Measurements from ENCODE around the gene SPINT2.
A peak's percentile ranks its signal among the peaks of the same experiment; 100 is the strongest.
"Not testable (repeated sequence)": the region's sequence is repeated elsewhere in the genome, so short reads cannot be mapped to it uniquely, and the experiment has no call there.

The SPINT2 gene

DNA sequence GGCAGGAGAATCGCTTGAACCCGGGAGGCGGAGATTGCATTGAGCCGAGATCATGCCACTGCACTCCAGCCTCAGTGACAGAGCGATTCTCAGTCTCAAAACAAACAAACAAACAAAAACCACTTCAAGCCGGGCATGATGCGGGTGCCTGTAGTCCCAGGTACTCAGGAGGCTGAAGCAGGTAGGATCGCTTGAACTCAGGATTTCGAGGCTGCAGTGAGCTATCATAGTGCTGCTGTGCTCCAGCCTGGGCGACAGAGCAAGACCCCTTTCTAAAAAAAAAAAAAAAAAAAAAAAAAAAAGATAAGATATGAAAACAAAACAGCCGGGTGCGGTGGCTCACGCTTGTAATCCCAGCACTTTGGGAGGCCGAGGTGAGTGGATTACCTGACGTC, 21.1 kb upstream of the SPINT2 start:
- FAIRE-seq = no peak

DNA sequence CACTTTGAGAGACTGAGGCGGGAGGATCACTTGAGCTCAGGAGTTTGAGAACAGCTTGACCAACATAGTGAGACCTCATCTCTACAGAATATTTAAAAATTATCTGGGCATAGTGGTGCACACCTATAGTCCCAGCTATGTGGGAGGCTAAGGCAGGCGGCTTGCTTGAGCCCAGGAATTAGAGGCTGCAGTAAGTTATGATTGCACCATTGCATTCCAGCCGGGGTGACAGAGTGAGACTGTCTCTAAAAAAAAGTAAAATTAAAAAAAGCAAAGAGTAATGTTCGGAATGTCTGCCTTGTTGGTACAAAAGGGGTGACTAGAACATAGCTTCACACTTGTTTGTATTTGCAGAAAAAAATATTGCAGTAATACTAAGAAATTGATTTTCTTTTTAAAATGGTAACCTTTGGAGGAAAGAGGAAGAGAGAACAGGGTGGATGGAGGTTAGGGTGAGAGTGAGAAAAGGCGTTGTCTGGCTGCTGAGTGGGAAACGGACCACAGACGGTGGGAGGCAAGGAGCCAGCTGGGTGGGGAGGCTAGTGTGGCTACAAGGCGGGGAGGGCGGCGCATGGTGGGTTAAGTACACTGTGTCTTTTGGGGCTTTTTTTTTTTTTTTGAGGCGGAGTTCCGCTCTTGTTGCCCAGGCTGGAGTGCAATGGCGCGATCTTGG, 18.4 kb upstream of the SPINT2 start:
- FAIRE-seq = no peak

DNA sequence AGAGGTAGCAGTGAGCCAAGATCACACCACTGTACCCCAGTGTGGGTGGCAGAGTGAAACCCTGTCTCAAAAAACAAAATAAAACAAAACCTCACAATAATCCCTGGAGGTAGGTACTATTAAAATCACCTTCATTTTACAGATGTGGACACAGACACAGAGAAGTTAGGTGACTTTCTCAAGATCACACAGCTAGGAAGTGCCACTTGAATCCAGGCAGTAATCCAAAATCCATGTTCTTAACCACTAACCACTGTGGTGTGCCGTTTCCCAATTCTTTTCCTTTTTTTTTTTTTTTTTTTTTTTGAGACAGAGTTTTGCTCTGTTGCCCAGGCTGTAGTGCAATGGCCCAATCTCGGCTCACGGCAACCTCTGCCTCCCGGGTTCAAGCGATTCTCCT, 17.2 kb upstream of the SPINT2 start:
- no peak for FAIRE-seq

DNA sequence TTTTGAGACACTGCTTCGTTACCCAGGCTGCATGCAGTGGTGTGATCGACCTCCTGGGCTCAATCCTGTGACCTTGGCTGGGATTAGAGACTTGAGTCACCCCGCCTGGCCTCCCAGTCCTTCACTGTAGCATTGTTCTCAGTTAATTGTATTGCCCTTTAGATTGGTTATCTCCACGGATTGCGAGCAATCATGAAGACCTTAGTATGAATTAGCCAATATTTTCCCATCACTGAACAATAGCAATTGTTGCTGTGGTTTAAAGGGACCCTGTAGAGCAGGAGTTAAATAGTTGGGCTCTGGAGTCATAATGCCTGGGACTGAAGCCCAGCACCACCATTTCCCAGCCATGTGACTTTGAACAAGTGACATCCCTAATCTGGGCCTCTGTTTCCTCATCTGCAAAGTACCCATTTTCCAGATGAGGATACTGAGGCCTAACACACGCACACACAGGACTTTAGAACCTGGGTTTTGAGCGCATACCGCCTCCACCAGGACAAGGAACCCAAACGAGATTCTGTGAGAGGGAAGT, 16.6 kb upstream of the SPINT2 start:
- FAIRE-seq = peak; percentile 60

DNA sequence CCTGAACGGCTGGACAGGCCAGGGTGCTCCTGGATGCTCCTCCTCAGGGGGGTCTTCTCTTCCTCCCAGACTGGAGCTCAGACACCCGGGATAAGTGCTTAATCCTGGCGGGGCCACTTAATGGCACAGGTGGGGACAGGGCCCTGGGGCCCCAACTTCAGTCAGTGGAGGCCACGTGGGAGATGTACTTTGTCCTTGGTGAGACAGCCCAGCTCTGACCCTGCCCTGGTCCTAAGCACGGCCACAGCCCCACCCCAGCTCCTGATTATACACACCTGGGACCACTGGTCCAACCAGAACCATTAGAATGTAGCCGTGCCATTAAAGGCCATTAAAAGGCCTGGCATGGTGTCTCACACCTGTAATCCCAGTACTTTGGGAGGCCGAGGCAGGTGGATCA, 16.0 kb upstream of the SPINT2 start:
- FAIRE-seq = no peak

DNA sequence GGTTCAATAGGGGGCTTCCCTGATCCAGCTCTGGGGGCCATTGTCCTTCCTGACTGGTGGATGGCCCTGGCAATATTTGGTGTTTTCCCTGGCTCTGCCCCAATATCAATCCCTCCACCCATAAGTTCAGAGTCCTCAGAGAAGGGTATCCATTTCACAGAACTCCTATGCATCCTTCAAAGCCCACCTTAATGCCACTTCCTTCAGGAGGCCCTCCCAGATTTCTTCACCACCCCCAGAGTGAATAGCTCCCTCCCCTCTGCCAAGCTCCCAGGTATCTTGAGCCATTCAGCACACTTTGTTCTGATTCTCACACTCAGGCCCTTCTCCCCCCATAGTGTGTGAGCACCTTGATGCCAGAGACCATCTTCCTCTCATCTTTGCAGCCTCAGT, 13.9 kb upstream of the SPINT2 start:
- FAIRE-seq = no peak

DNA sequence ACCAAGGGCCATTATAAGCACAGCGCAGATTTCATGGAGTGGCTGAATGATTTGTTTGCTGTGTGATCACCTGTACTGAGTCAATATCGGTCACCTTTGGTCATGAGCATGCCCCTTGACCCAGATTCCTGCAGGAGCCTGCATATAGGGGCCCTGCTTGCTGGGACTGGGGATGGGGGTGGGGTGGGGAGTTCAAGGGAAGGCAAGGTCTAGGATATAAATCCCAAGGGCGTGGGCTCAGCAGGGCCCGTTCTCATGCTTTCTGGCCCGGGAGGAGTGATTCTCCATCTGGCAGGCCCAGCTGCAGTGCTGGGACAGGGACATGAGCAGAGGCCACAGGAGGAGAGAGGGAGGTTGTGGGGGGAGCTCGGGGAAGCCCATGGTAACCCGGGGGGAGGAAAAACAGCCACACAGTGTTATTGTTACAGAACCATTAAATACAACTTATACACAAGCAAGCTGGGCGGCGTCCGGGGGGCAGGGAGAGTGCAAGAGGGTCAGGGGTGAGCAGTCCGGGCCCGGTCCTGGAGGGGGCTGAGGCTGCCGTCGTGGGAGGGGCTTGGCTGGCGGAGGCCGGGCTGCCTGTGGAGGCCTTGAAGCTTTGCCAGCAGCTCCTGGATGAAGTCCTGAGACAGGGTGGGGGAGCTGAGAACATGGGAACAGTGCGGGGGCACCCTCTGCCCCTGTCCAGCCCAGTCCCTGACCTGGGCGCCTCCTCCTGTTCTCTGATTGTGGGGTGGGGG, 13.4 kb upstream of the SPINT2 start:
- no peak for FAIRE-seq

DNA sequence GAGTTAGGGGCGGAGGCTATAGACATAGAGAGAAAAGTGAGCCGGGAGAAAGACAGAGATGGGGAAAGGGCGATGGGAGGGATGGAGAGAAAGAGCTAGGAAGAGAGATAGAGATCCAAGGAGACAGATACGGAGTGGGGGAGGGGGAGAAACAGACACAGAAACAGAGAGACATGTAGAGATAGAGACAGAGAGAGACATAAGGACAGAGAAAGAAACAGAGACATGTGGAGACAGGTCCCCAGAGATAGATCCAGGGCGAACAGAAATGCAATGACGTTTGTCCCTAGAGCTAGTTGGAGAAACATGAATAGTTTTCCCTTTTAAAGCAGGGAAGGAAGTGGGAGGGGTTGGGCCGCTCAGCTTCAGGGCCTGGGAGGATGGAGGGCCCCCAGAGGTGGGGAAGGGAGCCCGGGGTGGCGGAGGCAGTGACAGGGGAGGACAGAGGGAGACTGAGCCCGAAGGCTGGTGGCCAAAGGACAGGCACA, 12.8 kb upstream of the SPINT2 start:
- FAIRE-seq = no peak

DNA sequence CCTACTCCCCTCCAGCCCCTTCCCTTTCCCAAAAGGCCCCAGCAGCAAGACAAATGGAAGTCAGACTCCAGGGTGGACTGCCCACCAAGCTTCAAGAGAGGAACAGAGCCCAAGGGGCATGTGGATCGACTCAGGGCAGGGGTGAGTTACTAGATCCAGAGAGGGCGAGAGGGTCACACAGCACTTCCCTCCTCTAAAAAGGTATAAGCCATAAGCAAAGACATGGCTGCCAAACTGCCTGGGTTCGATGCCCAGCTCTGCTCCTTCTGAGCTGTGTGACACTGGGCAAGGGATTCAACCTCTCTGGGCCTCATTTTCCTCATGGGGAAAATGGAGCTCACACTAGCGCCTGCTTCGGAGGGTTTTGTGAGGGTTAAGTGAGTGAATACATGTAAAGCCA, 12.0 kb upstream of the SPINT2 start:
- no peak for FAIRE-seq

DNA sequence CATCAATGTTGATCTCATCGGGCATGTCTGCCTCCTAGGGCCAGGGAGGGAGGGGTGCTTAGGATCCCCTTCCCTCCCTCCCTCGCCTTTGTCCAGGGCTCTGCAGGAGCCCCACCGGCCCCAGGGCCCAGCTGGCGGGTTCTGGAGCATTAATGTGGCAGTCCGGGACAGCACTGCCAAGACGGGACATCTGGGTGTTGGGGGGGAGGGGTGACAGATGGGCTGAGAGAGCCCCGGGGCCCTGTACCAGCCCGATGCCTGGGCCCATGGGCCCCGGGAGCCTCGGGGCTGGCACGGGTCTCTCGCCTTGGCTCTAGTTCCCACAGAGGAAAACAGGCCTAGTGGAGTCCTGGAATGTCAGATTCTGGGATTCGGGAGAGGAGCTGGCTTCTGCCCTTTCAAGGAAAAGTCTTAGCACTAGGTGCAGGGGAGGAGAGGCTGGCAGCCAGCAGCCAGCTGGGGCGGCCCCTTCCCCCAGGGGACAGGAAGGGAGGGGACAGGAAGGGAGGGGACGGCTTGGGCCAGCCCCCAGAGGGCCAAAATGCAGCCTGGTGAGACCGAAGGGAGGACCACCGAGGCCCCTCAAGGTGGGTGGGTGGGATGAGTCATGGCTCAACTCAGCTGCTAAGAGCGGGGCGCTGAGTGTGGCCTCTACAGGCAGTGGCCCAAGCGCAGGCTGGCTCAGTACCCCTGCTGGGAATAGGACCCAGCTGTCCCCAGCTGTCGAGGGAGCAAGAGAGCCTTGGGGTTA, 11.3 kb upstream of the SPINT2 start:
- no peak for FAIRE-seq

DNA sequence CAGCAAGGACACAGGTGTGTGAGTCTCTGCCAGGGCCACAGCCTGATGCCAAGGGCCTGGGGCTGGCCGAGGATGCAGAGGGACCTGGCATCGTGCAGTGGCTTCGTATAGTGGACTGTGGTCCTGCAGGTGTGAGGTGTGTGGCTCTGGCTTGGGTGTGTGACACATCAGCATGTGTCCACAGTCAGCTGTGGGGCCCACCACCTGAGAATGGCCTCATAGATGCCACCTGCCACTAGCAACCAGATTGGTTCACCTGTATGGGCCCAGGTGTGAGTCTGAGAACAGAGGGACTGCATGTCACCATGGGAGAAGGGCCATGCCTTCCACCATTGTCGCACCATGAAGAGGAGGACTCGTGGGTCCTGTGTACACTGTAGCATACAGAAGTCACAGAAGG, 10.6 kb upstream of the SPINT2 start:
- FAIRE-seq = no peak

DNA sequence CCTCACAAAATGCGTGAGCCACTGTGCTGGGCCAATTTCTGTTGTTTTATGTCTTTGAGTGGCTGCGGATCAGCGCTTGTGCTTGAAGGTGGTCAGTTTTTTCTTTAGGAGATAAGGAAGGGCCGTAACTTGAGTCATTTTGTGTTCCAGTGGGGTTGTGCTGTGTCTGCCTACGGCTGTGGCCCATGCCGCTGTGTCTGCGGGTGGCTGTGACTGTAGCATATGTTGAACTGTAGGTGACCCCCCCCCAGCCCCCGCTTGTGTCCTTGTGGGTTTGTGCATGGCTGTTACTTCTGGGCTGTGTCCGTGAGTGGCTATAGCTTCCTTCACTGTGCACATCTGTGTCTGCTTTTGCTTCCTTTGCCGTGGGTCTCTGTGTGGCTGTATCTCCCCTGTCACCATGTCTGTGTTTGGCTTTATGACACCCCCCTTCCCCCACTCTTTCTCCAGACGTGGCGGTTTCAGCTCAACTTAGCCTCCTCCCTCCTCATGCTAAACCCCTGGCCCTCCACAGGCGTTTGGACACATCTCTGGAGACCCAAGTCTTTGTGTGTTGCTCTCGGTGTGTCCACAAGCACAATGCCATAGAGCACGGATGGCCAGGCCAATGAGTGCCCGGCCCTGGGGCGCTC, 8.9 kb upstream of the SPINT2 start:
- no peak for FAIRE-seq

DNA sequence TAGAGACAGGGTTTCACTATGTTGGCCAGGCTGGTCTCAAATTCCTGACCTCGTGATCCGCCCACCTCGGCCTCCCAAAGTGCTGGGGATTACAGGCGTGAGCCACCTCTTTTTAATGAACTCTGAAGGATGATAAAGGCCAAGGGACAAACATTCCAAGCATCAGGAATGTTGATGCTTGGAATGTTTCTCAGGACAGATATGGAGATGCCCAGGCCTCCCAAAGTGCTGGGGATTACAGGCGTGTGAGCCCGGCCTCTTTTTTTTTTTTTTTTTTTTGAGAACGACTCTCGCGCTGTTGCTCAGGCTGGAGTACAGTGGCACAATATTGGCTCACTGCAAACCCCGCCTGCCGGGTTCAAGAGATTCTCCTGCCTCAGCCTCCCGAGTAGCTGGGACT, 2.4 kb upstream of the SPINT2 start:
- FAIRE-seq = not testable (repeated sequence)

DNA sequence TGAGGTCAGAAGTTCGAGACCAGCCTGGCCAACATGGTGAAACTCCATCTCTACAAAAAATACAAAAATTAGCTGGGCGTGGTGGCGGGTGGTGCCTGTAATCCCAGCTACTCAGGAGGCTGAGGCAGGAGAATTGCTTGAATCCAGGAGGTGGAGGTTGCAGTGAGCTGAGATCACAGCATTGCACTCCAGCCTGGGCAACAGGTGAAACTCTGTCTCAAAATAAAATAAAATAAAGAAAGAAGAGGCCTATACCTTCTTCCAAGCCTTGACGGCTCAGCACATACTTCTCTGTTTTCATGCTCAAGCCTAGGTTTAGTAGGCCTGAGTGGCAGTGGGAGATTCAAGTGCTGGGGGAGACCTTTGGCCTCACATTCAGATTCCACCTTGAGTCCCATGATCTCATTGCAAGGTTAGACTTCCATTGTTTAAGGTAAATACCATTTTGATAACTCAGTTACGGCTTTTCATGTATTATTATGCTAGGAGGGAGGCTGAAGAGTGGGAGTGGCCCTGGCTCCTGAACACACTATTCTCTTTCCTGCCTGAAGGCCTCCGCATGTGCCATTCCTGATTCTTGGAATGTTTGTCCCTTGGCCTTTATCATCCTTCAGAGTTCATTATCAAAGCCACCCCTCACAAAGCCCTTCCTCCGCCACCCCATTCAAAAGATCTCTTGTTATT, 1.6 kb upstream of the SPINT2 start:
- no peak for FAIRE-seq

DNA sequence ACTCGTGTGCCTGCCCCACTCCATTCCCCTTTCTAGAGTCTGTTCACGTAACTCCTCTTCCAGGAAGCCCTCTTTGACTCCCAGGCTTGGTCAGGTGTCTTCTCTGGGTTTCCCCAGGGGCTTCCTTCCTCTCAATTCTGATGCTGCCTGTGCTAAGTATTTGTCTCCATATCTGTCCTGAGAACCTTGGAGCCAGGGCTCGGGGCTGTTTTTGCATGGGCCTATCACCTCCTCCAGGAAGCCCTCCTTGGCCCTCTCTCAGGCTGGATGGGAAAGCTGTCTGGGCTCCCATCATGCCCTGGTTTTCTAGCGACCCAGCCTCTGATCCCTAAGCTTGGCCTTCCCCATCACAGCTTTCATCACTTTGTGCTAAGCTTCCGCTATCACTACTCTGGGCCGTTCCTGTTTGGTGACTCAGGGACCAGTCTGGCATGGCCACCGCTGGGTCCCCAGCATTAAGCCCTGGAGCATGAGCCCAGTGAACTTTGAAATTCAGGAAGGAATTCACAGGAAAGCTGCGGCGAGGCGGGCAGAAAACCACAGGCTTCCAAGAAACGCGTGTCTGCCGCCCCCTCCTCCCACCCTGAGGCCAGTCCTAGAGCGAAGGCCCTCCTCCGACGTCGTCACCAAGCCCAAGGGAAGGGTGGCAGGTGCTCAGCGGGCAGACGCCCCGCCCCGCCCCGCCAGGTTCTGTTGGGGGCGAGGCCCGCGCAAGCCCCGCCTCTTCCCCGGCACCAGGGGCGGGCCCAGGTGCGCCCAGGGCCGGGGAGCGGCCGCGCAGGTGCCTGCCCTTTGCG, 486 bp upstream of the SPINT2 start:
- FAIRE-seq = no peak

DNA sequence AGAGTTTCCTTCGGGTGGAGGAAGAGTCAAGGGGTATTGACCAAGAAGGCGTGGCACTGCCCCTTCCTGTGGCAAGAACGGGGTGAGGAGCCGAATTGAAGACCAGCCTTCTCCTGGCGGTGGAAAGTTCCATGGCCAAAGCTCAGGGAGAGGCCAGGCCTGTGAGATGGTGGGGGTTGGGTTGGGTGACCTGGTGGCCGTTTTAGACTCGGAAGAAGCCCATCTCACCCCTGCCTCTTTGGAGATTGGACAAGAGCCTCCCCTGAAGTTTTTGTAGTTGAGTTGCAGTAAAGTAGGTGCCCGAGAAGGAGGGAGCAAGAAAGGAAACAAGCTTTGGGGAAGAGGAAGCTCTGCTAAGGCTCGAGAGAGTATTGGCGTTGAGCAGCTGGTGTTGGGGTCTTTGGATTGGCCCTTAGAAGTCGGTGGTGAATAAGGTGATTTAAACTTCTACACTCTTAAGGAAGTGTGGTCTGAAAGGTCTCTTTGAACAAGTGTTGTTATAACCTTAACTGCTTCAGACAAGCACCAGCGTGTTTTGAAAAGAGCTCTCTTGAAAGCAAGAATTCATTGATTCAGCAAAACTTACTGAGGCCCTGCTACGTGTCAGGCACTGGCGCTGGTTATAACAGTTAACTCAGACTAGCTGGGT, 964 bp downstream of the SPINT2 start:
- FAIRE-seq = peak; percentile 3

DNA sequence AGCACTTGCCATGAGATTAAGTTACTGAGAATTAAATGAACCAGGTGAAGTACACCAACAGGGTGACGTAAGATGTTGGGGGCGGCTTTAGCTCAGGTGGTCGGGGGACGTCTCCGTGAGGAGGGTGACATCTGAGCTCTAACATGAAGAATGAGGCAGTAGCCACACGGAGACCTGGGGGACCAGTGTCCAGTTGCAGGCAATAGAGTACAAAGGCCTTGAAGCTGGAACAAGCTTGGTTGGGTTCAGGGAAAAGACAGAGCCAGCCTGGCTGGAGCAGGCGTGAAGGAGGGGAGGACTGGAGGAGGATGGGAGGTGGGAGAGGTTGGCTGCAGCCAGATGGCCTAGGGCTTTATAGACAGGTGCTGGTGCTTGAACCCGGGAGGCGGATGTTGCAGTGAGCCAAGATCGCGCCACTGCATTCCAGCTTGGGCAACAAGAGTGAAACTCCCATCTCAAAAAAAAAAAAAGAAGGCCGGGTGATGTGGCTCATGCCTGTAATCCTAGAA, 1.6 kb downstream of the SPINT2 start:
- no peak for FAIRE-seq

DNA sequence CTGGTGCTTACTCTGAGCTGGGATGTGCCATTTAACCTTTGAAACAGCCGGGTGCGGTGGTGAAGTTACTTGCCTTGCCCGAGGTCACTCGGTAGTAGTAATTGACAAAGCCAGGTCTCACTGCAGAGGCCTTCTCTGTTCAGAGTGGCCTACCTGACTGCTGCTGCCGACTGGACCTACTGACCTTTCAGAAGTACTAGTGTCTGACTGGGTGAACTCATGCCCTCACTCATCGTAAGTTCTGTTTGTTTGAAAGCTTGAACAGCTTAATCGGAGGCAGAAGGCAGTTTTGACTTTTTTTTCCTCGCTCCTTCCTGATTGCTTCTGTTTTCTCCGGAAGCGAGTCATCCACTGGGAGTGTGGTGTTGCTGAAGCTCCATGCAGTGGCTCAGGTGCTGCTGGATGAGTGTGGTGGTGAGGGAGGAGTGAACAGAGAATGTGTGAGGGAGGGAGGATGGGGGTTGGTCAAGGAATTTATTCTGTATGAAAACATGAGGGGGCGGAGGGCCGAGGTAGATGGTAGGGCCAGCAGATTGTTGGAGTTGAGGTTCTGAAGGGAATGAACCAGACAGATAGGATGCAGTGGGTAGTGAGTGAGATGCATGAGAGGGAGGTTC, 2.7 kb downstream of the SPINT2 start:
- no peak for FAIRE-seq

DNA sequence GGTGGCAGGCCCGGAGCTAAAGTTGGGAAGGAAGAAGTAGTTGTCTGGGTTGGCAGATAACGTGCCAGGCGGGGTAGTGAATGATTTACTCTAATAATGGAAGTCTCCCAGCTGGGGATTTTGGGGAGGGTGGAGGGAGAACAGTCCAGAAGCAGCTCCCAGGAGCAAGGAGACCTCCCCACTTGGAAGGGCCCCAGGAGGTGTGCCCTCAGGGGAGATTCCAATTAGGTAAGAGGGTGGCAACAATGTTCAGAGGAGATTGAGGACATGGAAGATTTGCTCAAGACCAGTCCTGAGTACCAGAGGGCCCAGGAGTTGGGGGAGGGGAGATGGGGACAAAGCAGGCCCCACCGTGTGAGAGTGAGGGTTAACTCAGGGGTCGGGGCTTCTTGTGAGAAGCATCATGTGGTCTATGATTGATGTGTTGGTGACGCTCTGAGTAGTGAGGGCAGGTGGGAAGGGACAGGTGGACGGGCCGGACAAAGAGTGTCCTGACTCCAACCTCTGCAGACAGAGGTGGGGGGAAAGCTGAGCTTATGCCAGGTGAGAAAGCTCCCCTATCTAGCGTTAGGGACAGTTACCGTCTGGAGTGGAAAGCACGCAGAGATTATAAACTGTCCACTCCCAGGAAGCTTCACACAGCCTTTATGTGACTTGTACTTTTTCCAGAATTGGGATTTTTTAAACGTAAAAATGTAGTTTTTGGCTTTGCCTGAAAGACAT, 3.5 kb downstream of the SPINT2 start:
- FAIRE-seq = no peak

DNA sequence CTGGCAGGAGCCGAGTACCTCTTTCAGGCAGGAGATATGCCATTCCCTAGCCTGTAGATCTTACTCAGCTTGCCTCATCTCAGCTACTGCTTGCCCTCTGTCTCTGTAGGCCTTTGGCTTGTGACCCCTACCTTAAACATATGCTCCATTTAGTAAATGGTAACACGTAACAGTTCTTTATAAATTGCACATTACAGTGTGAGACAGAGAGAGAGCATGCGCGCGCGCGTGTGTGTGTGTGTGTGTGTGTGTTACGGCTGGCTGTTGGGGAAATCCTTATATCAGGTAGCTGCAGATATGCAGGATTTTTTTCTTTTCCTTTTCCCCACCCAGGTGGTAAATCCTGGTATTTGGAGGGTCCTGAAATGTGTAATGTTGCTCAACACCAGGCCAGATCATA, 4.2 kb downstream of the SPINT2 start:
- FAIRE-seq = no peak

All from G401.6 (cell line).